NCI-H1417 (cell line): ENCODE results near the gene NTN1.

Experiments used
- DNase-seq, 3 experiments: peaks; one replicate each; lab custom pipeline; 2025; lab: John Stamatoyannopoulos, UW

Gene NTN1

DNA sequence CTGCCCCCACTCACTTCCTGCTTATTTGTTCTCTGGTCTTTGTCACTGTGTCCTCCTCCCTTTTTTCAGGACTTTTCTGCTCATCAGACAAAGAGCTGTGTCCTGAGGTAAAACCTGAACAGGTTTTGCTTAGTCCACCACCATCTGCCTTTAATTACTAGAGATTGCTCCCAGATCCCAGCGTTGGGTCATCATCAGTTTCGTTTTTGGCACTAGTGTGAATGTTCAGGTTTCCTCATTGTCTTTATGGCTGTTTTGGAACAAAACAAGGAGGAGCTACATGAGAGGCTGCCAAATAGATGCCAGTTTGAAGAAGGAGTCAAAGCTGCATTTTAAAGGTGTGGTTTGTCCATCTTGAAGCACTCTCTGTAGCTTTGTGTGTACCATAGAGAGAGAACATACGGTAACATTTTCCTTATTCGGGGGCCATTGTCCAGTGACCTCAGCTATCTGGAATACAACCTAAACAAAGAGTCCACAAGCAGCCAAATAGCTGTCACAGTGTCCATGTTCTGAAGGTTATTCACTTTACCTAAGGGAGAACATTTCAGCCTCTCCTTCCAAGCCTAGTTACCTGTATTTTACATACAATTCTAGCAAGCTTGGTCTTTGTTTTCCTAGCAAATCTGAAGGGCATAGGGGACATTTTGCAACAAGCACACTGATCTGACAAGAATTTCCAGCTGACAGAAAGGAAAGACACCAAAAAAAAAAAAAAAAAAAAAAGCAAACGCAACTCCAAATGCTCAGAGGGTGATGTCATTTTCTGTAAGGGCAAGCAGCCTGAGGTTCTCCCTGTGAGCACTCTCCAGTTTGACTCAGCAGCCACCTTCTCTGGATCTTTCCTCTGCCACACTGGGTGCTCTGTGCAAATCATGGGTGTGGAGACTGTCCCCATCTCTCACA, 196.1 kb downstream of the NTN1 start:
- no peak for DNase-seq

GRCh38 chr17:9218064-9218635, 196.8 kb downstream of the NTN1 start:
- no peak for DNase-seq

- no peak for DNase-seq
These were observed 197.6 kb downstream of the NTN1 start for GRCh38 chr17:9218911-9219310.

DNA sequence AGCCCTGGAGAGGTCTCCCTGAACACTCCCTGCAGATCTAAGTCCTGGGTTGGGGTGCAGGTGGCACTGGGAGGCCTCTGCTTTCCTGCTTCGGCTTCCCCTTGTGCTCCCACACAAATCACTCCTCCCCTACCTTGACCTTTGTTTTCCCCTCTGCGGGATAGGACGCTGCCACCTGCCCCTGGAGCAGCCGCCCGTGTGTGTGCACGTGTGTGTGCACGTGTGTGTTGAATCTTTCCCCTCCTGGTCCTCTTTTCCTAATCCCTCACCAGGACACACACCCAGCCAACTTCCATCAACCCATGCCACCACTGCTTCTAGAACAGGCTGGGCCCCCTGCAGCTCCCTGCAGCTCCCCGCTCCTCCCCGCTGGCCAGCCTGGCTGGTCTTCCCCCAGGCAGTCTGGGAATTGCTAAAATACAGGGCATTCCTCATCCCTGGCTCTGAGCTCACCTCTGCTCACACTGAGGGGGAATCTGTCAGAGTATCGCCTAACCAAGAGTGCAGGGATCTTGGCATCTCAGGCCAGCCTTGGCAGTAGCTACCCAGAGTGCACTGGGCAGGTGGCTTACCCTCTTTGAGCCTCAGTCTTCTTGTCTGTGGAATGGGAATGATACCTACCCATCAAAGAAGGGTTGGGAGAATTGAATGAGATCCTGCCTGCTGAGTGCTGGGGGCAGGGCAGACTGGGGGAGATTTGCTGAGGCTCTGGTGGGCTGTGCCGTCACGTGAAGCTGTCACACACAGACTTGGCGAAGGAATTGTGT, 198.5 kb downstream of the NTN1 start:
- no peak for DNase-seq

DNA sequence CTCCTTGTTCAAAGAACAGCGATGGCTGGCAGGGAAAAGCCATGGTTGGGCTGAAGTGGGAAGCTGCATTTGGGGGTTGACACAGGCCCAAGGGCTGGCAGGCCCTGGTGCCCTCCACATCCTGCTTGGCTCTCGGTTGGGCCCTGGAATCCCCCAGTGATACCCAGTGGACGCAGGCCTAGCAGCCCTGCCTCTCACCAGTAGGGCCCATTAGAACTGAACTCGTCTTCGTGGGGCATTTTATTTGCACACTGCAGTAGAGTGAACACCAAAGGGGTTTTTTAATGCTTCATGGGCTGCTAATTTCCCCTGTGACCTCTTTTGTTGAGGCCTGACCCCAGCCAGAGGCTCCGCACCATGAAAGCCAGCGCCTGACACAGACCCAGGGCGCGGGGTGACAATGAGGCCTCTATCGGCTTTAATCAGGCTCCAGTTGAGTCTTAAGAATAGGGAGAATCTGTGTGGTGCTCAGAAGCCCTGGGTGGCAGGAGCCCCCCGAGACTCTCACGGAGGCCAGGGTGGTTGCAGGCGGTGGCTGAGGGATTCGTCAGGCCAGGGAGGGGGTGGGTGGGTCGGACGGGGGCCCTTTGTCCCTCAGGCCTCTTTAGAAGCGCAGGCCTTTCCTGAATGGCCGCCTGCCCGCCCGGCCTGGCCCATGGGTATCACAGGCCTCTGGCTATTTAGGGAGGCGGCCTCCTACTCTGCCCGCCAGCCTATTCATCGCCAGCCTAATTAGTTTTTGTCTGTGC, 199.3 kb downstream of the NTN1 start:
- DNase-seq, result no peak

- no peak for DNase-seq
These were observed 200.0 kb downstream of the NTN1 start for GRCh38 chr17:9221147-9221921.

DNA sequence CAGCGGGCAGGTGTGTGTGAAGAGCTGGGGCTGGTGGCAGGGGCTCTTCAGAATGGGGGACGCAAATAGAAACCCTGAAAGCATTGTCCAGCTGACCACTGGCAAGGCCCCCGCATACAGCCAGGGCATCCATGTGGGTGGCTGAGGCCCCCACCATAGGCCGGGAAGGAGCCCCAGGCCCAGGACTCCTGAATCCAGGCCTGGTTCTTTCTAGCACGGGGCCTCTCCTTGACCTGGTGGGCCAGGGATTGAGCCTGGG, 200.5 kb downstream of the NTN1 start:
- DNase-seq, result no peak

- no peak for DNase-seq
These were observed 202.2 kb downstream of the NTN1 start for GRCh38 chr17:9223531-9223930.

- no peak for DNase-seq
These were observed 203.2 kb downstream of the NTN1 start for GRCh38 chr17:9224485-9224884.

DNA sequence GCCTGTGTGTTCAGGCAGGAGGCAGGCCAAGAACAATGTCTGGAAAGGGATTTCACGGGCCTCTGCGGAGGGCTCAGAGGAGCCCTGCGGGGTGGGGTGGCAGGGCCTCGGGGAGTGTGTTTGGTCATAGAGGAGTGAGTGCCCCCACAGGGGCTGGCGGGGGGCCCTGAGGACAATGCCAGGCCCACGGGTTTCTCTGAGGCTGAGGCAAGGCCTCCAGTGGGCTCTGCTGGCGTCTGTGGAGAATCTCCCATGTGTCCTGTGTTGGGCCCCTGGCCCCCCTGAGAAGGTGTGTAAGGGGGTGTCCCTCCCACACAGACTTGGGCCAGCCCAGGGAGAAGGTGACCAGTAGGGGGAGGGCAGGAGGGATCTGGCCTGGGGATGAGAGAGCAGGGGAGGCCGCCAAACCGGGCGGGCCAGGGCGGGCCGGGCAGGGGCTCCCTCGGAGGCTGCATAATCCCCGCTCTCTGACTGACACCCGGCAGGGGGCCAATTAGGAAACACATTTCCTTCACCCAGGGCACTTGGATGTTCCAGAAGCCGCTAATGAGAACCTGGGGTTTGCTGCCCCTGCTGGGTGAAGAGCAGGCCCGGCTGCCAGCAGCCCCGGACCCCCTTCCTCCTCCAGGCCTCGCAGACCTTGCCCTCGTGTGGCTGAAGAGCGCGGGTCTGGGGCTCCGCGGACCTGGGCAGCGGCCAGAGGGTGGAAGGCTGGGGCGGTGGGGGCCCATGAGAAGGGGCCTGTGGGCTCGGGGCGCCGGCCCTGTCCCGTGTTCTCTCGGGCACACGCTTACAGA, 204.2 kb downstream of the NTN1 start:
- peak in 2 of 3 experiments; percentile 2 for DNase-seq

- DNase-seq, result no peak
These were observed 205.0 kb downstream of the NTN1 start for GRCh38 chr17:9226130-9226793.

GRCh38 chr17:9226794-9227135, 205.5 kb downstream of the NTN1 start:
- no peak for DNase-seq

- DNase-seq, result no peak
These were observed 206.6 kb downstream of the NTN1 start for GRCh38 chr17:9227819-9228407.

- DNase-seq, result no peak
These were observed 207.3 kb downstream of the NTN1 start for GRCh38 chr17:9228408-9229159.

DNA sequence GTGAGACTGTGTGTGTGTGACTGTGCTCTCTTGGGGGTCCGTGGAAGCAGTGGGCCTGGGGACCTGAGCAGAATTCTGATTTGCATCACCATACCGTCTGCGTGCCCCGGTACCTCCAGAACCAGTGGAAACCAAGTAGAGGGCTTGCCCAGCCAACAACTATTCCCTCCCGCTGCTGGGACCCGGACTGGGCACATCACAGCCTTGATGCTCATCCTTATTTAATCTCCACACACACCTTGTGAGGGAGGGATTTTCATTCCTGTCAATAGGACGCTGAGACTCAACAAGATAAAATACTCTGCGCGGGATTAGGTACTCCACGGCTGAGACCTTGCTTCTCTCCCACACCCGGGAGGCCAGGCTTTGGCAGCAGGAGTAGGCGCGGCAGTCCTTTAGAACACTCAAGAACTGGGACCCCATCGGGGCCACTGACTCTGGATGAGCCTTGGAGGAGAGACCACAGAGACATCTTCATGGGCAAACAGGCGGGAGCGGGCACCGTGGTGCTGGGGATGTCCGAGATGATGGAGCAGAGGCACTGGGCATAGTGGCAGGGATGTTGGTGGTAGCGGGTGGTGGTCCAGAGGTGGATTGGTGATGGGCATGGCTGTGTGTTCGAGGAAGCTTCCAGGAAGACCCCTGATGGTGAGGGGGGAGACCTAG, 208.0 kb downstream of the NTN1 start:
- DNase-seq, result no peak

- no peak for DNase-seq
These were observed 208.5 kb downstream of the NTN1 start for GRCh38 chr17:9229826-9230201.

DNA sequence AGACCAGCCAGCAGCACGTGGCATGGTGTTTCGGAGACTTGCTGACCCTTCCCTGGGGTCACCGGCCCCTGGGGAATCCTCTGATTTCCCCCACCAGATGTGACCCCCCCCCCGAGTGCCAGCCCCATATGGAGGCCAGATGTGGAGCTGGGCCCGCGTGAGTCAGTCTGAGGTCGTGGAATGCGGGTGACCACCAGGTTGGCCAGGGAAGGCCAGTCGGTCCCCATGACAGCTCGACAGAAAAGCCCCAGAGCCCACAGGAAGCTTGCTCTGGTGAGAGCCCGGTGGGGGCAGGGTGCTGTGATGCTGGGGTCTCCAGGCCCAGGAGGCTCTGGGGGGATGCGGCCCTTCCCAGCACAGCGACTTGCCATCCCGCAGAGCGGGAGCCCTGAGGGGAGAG, 209.0 kb downstream of the NTN1 start:
- DNase-seq, result no peak

DNA sequence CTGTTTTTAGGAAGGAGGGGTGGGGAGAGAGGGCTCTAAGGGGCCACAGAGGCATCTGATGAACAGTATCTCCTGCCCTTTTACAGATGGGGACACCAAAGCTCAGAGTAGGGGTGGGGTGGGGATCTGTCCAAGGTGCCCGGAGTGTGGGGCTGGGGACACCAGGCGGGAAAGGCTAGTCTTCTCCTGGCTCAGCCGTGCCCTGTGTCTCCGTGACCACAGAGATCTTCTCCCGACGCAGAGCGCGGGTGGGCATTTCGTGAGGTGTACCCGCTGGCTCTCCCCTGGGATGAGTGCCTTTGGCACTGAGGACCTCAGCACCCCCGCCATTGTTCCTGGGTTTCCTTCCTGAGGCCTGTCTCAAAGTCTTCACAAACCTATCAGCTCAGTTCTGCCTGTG, 209.6 kb downstream of the NTN1 start:
- no peak for DNase-seq
